BLaER1 treated with 17β-estradiol and CSF1 and Interleukin-3, amounts not matched to agents 10 nM and 100 nM (cell line): ENCODE data around the gene PTPN9.
"Not testable (repeated sequence)": the region's sequence is repeated elsewhere in the genome, so short reads cannot be mapped to it uniquely, and the experiment has no call there.

Experiments
- H3K27ac ChIP-seq, 11 experiments: shearing (Covaris generic); formaldehyde crosslinking; 2 replicates each; pipeline ENCODE4 v1.8.1; 2022
- H3K27me3 ChIP-seq, 11 experiments: shearing (Covaris generic); formaldehyde crosslinking; 2 replicates each; pipeline ENCODE4 v1.8.1; 2022
- H3K36me3 ChIP-seq, 11 experiments: shearing (Covaris generic); formaldehyde crosslinking; 2 replicates each; pipeline ENCODE4 v1.8.1; 2022
- H3K4me1 ChIP-seq, 10 experiments: shearing (Covaris generic); formaldehyde crosslinking; 2 replicates each; pipeline ENCODE4 v1.8.1; 2022
- H3K4me2 ChIP-seq, 11 experiments: shearing (Covaris generic); formaldehyde crosslinking; 2 replicates each; pipeline ENCODE4 v1.8.1; 2022
- H3K4me3 ChIP-seq, 10 experiments: shearing (Covaris generic); formaldehyde crosslinking; 2 replicates each; pipeline ENCODE4 v1.8.1; 2022
- H3K9ac ChIP-seq, 11 experiments: shearing (Covaris generic); formaldehyde crosslinking; 2 replicates each; pipeline ENCODE4 v1.8.1; 2022
- H3K9me3 ChIP-seq, 11 experiments: shearing (Covaris generic); formaldehyde crosslinking; replicated peaks in 1 of 11; 2 replicates each; pipeline ENCODE4 v1.8.1; 2022
- H4K20me1 ChIP-seq, 11 experiments: shearing (Covaris generic); formaldehyde crosslinking; 2 replicates each; pipeline ENCODE4 v1.8.1; 2022
- Cebpa-rat ChIP-seq, 11 experiments: shearing (Covaris generic); IDR thresholded peaks; 2 replicates each; pipeline ENCODE4 v1.8.1; 2022

PTPN9 gene

DNA sequence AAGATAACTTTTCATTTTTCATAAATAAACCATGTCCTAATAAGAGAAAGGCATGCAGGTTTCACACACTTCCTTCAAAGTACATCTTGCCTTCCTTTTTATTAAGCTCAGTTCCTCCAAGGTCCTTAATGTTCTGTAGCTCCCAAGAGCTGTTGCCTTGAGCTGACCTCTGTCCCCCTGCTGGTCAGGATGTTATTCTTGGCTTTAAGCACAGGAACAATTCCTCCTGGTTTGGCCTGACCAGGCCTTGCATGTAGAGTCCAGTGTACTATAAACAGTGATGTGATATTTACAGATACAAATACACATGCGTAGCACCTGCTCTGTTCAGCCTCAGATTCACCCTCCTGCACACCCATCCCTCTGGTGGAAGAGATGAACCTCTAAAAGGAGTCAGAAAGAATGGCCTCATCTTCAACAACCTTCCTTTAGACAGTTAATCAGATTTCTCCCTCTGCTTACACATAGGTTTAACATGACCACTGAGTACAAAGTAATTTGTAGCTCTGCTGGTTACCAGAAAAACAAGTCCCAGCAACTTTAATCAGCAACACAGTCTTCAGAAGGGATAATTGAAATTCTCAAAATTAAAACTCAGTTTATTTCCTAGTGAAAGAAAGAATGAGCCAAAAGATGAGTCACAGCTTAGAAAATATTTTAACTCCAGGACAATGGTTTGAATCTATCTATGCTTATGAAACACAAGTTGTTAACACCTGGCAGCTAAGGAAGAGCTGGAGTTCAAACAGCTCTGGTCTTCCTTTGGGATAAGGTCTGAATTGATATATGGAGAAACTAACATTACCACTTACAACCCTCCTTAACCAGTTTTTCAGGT, 46.5 kb downstream of the PTPN9 start:
- Histone ChIP-seq H3K27ac (no peak overlapping the region), H4K20me1 (peaks cover 42 to 93% (median 91%) of the 10 kb centered on the region in 11 experiments; a peak in 20 of 22 replicates), H3K27me3 (no peaks in the 10 kb centered on the region), H3K4me2 (no peak overlapping the region), H3K4me1 (peaks cover 0 to 18% (median 0%) of the 10 kb centered on the region in 10 experiments; a peak in 2 of 20 replicates), H3K36me3 (peaks cover 2 to 56% (median 23%) of the 10 kb centered on the region in 11 experiments; a peak in 20 of 22 replicates), H3K4me3 (no peak overlapping the region), H3K9me3 (no peaks in the 10 kb centered on the region), H3K9ac (no peak overlapping the region)
- TF ChIP-seq Cebpa-rat (IDR thresholded peaks at IDR 0.05), result no peak

DNA sequence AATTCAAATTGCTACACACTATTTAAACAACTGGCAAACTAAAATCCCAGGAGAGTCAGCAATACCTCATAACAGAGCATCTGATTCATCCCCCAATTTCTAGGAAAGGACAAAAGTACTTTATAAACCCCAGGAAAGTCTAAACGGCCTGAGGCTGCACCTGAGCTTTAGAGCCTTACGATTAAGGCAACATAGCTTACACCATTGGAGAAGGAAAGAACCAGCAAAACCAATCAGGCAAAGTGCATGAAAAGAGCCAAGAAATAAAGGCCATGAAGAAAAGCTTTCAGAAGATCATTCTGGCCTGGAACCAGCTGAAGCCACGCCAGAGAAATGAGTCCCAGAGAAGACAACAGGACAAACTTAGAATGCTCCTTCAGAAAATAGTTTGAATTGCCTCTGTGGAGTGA, 48.1 kb downstream of the PTPN9 start:
- peaks cover 18 to 64% (median 39%) of the 10 kb centered on the region in 11 experiments for H3K36me3 ChIP-seq
- H4K20me1 ChIP-seq, result peaks cover 41 to 93% (median 85%) of the 10 kb centered on the region in 11 experiments; a peak in 20 of 22 replicates
- no peak overlapping the region for H3K4me2 ChIP-seq
- no peak overlapping the region for H3K9ac ChIP-seq
- no peak overlapping the region for H3K4me3 ChIP-seq
- H3K27me3 ChIP-seq, result no peaks in the 10 kb centered on the region
- no peaks in the 10 kb centered on the region for H3K9me3 ChIP-seq
- no peak overlapping the region for H3K27ac ChIP-seq
- no peak for TF ChIP-seq Cebpa-rat (IDR thresholded peaks at IDR 0.05)
- H3K4me1 ChIP-seq, result peaks cover 0 to 18% (median 0%) of the 10 kb centered on the region in 10 experiments; a peak in 1 of 20 replicates

DNA sequence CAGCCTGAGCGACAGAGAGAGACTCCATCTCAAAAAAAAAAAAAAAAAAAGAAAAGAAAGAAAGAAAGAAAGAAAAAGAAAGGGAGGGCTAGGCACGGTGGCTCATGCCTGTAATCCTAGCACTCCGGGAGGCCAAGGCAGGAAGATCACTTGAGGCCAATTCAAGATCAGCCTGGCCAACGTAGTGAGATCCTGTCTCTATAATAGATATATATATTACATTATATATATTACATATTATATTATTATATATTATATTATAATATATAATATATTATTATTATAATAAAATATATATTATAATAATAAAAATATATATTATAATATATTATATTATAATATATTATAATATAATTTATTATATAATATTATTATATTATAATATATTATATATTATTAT, 48.9 kb downstream of the PTPN9 start:
- H3K36me3 ChIP-seq, result peaks cover 27 to 68% (median 48%) of the 10 kb centered on the region in 11 experiments
- H3K4me2 ChIP-seq, result no peak overlapping the region
- TF ChIP-seq Cebpa-rat (IDR thresholded peaks at IDR 0.05), result no peak
- H3K9ac ChIP-seq, result no peak overlapping the region
- H3K9me3 ChIP-seq, result no peaks in the 10 kb centered on the region
- peaks cover 35 to 89% (median 76%) of the 10 kb centered on the region in 11 experiments; a peak in 20 of 22 replicates for H4K20me1 ChIP-seq
- no peaks in the 10 kb centered on the region for H3K27me3 ChIP-seq
- no peak overlapping the region for H3K27ac ChIP-seq
- no peak overlapping the region for H3K4me3 ChIP-seq
- H3K4me1 ChIP-seq, result peaks cover 0 to 18% (median 0%) of the 10 kb centered on the region in 10 experiments; a peak in 1 of 20 replicates

DNA sequence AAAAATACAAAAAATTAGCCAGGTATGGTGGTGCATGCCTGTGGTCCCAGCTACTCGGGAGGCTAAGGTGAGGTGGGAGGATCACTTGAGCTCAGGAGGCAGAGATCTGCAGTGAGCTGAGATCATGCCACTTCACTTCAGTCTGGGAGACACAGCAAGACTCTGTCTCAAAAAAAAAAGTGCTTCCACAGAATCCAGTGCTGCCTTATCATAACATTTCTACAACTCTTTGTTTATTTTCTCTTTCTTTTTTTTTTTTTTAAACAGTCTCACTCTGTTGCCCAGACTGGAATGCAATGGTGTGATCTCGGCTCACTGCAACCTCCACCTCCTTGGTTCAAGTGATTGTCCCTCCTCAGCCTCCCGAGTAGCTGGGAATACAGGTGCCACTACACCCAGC, 53.4 kb downstream of the PTPN9 start:
- H3K27ac ChIP-seq, H3K4me3 ChIP-seq, H3K9me3 ChIP-seq, H3K27me3 ChIP-seq, H3K4me2 ChIP-seq, H3K9ac ChIP-seq: not testable (repeated sequence)
- Histone ChIP-seq H3K4me1 (peaks cover 0 to 22% (median 0%) of the 10 kb centered on the region in 10 experiments; a peak in 4 of 20 replicates), H4K20me1 (peaks cover 7 to 52% (median 33%) of the 10 kb centered on the region in 11 experiments; a peak in 17 of 22 replicates), H3K36me3 (peaks cover 61 to 88% (median 79%) of the 10 kb centered on the region in 11 experiments)

DNA sequence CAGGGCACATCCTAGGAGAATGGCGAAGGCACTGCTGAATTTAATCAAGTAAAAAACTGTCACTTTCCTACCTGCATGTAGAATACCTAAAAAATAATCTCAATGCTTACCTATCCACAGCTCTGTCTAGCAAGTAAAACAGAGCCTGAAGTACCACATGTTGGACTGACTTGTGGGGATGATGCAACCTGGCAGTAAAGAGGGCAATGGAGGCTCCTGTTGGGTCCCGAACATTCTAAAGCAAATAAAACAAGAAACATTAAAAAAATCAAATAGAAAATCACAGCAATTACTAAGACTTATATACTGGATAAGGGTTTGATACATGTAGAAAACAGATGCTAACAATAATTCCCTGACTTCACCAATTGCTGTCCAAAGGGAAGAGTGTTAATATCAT, 56.1 kb downstream of the PTPN9 start:
- Histone ChIP-seq H3K36me3 (peaks cover 89 to 100% (median 99%) of the 10 kb centered on the region in 11 experiments), H3K4me3 (no peak overlapping the region), H3K27me3 (no peaks in the 10 kb centered on the region), H3K4me1 (peaks cover 0 to 22% (median 0%) of the 10 kb centered on the region in 10 experiments; a peak in 4 of 20 replicates), H4K20me1 (peaks cover 0 to 30% (median 14%) of the 10 kb centered on the region in 11 experiments; a peak in 16 of 22 replicates), H3K9ac (no peak overlapping the region), H3K27ac (no peak overlapping the region), H3K4me2 (no peak overlapping the region), H3K9me3 (no peaks in the 10 kb centered on the region)
- TF ChIP-seq Cebpa-rat (IDR thresholded peaks at IDR 0.05), result no peak

DNA sequence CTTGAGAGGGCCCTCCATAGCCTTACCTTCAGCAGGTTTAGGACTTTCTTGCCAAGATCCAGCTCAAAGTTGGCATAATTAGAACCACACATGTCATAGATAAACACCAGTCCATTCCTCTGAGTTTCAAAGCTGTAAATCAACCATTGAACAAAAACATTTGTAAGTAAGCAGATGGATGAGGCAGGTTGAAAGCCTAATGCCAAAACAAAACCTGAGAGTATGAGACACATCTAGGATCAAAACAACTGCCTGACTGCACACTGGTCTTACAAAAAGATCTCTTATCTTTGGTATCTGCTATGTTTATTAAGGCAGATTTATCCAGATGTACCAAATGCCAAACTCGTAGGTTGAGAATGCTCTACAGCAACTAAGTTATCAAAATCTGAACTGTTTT, 61.9 kb downstream of the PTPN9 start:
- no peak overlapping the region for H3K27ac ChIP-seq
- H3K4me1 ChIP-seq, result no peaks in the 10 kb centered on the region
- no peaks in the 10 kb centered on the region for H3K9me3 ChIP-seq
- no peaks in the 10 kb centered on the region for H3K27me3 ChIP-seq
- H3K4me3 ChIP-seq, result no peak overlapping the region
- no peak overlapping the region for H3K4me2 ChIP-seq
- peaks cover 0 to 5% (median 0%) of the 10 kb centered on the region in 11 experiments; a peak in 1 of 22 replicates for H4K20me1 ChIP-seq
- TF ChIP-seq Cebpa-rat (IDR thresholded peaks at IDR 0.05), result no peak
- no peak overlapping the region for H3K9ac ChIP-seq
- peaks cover 95 to 100% (median 100%) of the 10 kb centered on the region in 11 experiments for H3K36me3 ChIP-seq

DNA sequence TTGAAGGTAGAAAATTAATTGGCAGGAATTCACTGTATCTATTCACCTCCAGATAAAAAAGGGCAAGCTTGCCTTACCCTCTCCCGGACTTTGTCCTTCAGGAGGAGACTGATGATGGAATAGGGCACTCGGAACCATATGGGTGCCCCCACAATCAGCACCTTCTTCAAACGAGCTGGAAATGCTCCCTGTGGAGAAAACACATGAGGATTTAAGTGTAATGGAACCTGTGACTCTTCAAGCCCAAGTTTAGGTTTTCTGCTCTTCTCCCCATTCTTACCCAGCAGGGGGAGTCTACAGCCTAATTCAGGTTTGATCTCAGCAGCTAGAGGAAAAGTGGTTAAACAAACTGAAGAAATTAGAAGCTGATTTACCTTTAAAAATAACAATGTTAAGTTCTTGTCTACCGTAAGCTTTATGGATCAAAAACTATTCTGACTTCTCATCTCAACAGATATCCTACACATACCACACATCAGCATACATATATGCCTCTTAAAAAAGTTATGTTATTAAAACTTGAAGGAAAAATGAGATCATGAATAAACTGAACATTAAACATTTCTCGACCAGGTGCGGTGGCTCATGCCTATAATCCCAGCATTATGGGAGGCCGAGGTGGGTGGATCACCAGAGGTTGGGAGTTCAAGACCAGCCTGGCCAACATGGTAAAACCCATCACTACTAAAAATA, 70.1 kb downstream of the PTPN9 start:
- peaks cover 69 to 90% (median 80%) of the 10 kb centered on the region in 11 experiments for H3K36me3 ChIP-seq
- no peak for TF ChIP-seq Cebpa-rat (IDR thresholded peaks at IDR 0.05)
- no peak overlapping the region for H3K4me2 ChIP-seq
- no peaks in the 10 kb centered on the region for H3K27me3 ChIP-seq
- H3K27ac ChIP-seq, result no peak overlapping the region
- H3K4me1 ChIP-seq, result no peaks in the 10 kb centered on the region
- H4K20me1 ChIP-seq, result peaks cover 0 to 16% (median 0%) of the 10 kb centered on the region in 11 experiments; a peak in 2 of 22 replicates
- no peak overlapping the region for H3K4me3 ChIP-seq
- no peak overlapping the region for H3K9ac ChIP-seq
- peaks cover 5 to 24% (median 13%) of the 10 kb centered on the region in 11 experiments; a peak in 21 of 22 replicates for H3K9me3 ChIP-seq

DNA sequence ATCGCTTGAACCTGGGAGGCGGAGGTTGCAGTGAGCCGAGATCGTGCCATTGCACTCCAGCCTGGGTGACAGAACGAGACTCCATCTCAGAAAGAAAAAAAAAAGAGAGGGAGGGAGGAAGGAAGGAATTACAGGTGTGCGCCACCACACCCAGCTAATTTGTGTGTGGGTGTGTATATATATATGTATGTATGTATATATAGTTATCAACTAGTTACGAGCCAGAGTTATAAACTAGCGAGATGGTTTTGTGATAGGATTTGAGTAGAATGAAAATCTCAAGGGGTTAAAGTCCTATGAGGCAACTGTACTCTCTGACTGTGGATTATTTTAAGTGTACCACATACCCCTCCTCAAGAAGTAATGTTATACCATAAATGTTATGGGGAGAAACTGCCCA, 76.8 kb downstream of the PTPN9 start:
- Histone ChIP-seq H3K36me3 (peaks cover 66 to 78% (median 75%) of the 10 kb centered on the region in 11 experiments), H3K9ac (no peak overlapping the region), H4K20me1 (peaks cover 0 to 6% (median 0%) of the 10 kb centered on the region in 11 experiments; a peak in 1 of 22 replicates), H3K4me3 (no peak overlapping the region), H3K27me3 (no peaks in the 10 kb centered on the region), H3K4me2 (no peak overlapping the region), H3K4me1 (no peaks in the 10 kb centered on the region), H3K27ac (no peak overlapping the region), H3K9me3 (peaks cover 5 to 31% (median 18%) of the 10 kb centered on the region in 11 experiments; a peak in 21 of 22 replicates)
- no peak for TF ChIP-seq Cebpa-rat (IDR thresholded peaks at IDR 0.05)

DNA sequence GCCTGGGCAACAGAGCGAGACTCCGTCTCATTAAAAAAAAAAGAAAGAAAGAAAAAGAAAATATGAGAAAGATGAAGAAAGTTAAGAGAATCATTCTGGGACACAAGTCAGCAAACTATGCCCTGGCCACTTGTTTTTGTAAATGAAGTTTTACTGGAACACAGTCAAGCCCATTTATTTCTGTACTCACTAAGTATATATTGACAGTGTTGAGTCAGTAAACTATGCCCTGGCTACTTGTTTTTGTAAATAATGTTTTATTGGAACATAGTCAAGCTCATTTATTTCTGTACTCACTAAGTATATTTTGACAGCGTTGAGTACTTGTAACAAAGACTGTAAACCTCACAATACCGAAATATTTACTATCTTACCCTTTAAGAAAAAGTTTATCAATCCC, 85.4 kb downstream of the PTPN9 start:
- no peaks in the 10 kb centered on the region; a peak in 1 of 20 replicates for H3K4me1 ChIP-seq
- no peak overlapping the region for H3K27ac ChIP-seq
- no peak for TF ChIP-seq Cebpa-rat (IDR thresholded peaks at IDR 0.05)
- peaks cover 82 to 99% (median 93%) of the 10 kb centered on the region in 11 experiments for H3K36me3 ChIP-seq
- no peaks in the 10 kb centered on the region for H3K9me3 ChIP-seq
- H4K20me1 ChIP-seq, result 0 out of 22 replicates have a peak, but pooled peaks cover 0 to 5% (median 0%) of the 10 kb centered on the region in 11 experiments
- no peak overlapping the region for H3K4me2 ChIP-seq
- no peak overlapping the region for H3K4me3 ChIP-seq
- no peaks in the 10 kb centered on the region for H3K27me3 ChIP-seq
- H3K9ac ChIP-seq, result no peak overlapping the region
